HG03442 (cell line): ENCODE results near the gene CRLF1.

ENCODE experiments used
- ATAC-seq: cut with Tn5 transposase; IDR thresholded peaks from one replicate; pipeline ENCODE4 v1.9.1; 2021; ENCODE audit warnings: mild to moderate bottlenecking, moderate library complexity; ENCODE audit not compliant: unreplicated experiment

The CRLF1 gene

DNA sequence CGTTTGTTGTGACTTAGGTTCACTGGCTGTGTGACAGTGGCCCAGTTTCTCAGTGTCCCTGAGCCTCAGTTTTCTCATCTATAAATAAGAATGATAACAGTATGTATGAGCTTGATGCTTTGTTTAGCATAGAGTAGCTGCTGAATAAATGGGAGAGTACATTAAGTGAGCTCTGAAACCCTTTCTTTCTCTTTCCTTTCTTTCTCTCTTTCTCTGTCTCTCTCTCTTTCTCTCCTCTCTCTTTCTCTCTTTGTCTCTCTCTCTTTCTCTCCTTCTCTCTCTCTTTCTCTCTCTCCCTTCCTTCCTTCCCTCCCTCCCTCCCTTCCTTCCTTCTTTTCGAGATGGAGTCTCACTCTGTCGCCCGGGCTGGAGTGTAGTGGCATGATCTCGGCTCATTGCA lies 46.9 kb downstream of the CRLF1 start:
- ATAC-seq, result no peak

DNA sequence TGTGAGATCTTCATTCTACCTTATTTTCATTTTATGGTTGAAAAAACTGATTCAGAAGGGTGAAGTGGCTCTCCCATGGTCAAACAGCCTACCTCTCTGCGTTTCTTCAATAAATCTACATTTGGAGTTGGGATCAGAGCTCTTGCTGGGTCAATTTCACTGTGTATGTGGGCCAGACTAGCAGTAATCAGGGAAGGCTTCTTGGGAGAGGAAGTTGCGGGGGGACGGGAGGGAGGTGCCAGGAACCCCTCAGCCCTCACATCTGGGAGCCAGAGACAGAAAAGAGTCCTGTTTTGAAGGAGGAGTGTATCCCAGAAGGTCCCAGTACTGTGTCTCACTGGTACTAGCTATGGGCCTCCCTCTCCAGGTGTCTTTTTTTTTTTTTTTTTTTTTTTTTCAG lies 48.0 kb downstream of the CRLF1 start:
- no peak for ATAC-seq

DNA sequence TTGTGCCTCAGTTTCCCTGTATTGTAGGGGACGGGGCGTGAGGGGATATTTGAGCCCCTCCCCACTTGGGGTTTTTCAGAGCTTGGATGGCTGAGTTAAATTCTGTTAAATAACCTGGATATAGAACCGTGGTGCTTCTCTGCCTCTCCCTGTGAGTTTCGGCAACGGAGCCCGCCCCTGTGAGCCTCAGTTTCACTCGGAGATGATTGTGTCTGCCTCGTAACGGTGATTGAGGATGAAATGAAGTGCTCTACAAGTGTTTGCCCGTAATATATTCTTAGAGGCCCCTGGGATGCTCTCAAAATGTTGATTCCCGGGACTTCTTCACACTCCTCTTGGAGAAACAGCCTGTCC lies 48.4 kb downstream of the CRLF1 start:
- no peak for ATAC-seq

DNA sequence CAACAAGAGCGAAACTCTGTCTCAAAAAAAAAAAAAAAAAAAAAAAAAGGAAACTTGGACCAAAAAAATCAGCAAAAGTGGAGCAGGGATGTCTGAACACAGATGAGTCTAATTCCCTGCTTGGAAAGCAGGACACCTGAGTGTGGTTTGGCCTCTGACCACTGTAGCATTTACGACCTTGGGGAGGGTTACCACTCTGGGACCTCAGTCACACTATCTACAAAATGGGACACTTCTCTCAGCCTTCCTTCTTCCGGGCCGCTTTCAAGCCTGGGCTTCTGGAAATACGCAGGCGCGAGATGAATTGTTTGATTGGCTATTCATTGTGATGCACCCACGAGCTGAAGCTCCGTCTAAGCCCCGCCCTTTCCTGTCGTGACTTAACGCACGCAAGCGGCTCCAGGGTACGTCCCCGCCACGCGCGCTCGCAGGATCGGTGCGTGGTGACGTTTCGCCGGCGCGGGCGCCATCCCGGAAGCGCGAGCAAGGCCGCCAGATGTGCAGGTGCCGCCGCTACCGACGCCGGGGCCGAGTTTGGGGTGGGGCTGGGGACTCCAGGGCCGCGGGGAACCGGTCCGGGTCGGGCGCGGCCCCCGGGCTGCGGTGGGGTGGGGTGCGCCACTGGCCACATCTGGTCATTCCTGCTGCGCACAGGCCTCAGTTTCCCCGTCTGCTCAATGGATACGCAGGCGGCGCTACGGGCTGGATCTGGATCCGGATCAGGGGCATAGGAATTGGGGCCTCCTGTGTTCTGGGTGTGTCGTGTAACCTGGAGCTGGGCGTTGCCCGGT lies 49.0 kb downstream of the CRLF1 start, which contains the start of gene KXD1:
Gene KXD1, plus strand, starts transcription at position 460 of the 791 bp plus-strand sequence. CDS start 4,187 bp downstream, outside the sequence.
- peak; percentile 95 for ATAC-seq

DNA sequence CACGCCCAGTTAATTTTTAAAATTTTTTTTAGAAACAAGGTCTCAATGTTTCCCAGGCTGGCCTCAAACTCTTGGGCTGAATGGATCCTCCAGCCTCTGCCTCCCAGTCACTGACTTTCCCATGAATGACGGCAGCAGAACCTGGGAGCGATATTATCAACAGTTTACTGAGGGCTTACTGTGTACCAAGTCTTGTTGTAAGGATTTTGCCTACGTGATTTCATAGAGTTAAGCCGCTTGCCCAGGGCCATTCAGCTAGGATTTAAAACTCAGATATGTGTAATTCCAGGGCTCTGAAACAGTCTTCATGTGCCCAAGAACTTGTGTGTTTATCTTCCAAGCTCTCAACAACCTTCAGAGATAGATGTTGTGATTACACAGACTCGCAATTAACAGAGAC lies 55.0 kb downstream of the CRLF1 start:
- no peak for ATAC-seq

DNA sequence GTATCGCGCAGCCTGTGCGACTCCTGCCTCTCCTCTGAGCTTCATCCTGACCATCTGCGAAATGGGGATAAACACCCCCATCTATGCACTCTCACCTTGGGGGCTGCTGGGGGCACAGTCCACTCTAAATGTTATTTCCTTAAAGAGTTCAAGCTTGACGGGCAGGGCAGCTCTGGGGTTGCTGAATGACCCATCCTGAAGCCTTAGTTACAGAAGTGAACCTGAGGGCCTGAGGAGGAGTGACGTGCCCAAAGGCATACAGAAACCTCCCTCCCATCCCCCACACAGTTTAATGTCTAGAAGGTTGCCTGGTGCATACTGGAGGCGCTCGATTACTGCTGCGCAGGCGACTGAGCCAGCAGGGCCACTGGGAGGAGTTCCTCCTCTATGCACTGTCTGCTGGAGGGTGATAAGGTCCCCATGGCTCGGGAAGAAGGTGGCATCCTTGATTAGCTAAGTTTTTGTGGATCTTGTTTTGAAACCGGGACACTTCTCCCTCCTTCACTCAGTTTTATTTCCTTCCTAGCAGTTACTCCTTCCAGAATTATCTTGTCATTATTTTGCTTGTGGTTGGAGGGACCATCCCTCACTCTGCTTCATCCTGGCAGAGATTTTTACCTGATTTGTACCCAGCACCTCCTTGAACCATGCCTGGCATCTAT lies 62.7 kb downstream of the CRLF1 start:
- ATAC-seq, result peak; percentile 53
